DND-41 (cell line): ENCODE data around the gene PAN3.

ENCODE experiments used
- EZH2 ChIP-seq: IDR thresholded peaks from 3 replicates; pipeline ENCODE4 v1.6.1; 2012; ENCODE audit warnings: borderline replicate concordance, low read depth, mild to moderate bottlenecking, moderate library complexity, low read length, inconsistent platforms; ENCODE audit not compliant: severe bottlenecking
- TF ChIP-seq, protein P1 (sequence below): IDR thresholded peaks from 2 replicates; pipeline ENCODE4 v1.5.1; 2012; ENCODE audit warnings: borderline replicate concordance, low read length, moderate library complexity, mild to moderate bottlenecking; ENCODE audit not compliant: poor library complexity, severe bottlenecking; ENCODE audit errors: extremely low read depth

DNA sequence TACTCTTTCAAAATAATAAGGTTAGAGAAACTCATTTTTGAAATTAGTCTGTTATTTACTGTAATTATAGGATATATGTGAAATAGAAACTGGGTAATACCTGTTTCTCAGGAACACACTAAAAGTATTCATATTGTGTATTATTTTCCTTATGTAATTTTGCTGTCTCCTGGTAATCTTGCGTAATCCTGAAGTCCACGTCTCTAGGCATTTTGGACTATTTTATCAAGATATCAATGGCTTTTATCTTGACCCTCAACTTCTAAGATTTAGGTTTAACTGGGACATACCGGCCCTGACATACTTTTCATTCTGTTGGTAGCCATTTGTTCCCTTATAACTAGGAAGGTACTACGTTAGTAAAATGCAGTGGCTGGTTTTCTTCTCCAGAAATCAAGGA is 80.3 kb downstream of the PAN3 start:
- TF ChIP-seq, protein P1, sequence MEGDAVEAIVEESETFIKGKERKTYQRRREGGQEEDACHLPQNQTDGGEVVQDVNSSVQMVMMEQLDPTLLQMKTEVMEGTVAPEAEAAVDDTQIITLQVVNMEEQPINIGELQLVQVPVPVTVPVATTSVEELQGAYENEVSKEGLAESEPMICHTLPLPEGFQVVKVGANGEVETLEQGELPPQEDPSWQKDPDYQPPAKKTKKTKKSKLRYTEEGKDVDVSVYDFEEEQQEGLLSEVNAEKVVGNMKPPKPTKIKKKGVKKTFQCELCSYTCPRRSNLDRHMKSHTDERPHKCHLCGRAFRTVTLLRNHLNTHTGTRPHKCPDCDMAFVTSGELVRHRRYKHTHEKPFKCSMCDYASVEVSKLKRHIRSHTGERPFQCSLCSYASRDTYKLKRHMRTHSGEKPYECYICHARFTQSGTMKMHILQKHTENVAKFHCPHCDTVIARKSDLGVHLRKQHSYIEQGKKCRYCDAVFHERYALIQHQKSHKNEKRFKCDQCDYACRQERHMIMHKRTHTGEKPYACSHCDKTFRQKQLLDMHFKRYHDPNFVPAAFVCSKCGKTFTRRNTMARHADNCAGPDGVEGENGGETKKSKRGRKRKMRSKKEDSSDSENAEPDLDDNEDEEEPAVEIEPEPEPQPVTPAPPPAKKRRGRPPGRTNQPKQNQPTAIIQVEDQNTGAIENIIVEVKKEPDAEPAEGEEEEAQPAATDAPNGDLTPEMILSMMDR: no peak
- no peak for TF ChIP-seq EZH2
